Measurements from ENCODE around the gene CD320. TPM values are rescaled to one million over a fixed set of nuclear protein-coding genes. Genes with fewer than 3 reads are reported as not detected.
"Not testable (repeated sequence)": the region's sequence is repeated elsewhere in the genome, so short reads cannot be mapped to it uniquely, and the experiment has no call there.

The CD320 gene
- polyA plus RNA-seq (2013, experiment 1 of 2; ENCODE audit: insufficient read length): 62.0 TPM
- polyA plus RNA-seq (2013, experiment 2 of 2; ENCODE audit: insufficient read length): 32.5 TPM

- peak; percentile 90 for DNase-seq
These were observed at the start of gene CD320 for GRCh38 chr19:8307965-8308866. CD320 (minus strand) TSS chr19:8308358; CDS start chr19:8308290, 68 bp downstream.

- peak; percentile 27 for DNase-seq
These were observed 48.9 kb upstream of the CD320 start for GRCh38 chr19:8357007-8357521.

GRCh38 chr19:8355631-8356402 is 47.7 kb upstream of the CD320 start:
- peak; percentile 95 for DNase-seq

- DNase-seq: not testable (repeated sequence)
These were observed 44.7 kb upstream of the CD320 start for GRCh38 chr19:8352845-8353244.

- DNase-seq: peak; percentile 70
These were observed 44.1 kb upstream of the CD320 start for GRCh38 chr19:8352134-8352827.

- DNase-seq: peak; percentile 18
These were observed 41.6 kb upstream of the CD320 start for GRCh38 chr19:8349629-8350372.

- no peak for DNase-seq
These were observed 35.3 kb upstream of the CD320 start for GRCh38 chr19:8343483-8343844.

- peak; percentile 95 for DNase-seq
These were observed 34.7 kb upstream of the CD320 start, which contains the start of gene KANK3 for GRCh38 chr19:8342684-8343482. KANK3 (minus strand) TSS chr19:8343262; CDS start chr19:8337828, 5,434 bp downstream.

GRCh38 chr19:8342316-8342683 is 34.1 kb upstream of the CD320 start:
- no peak for DNase-seq

- DNase-seq: not testable (repeated sequence)
These were observed 33.3 kb upstream of the CD320 start for GRCh38 chr19:8341504-8341903.

GRCh38 chr19:8340341-8341096 is 32.4 kb upstream of the CD320 start:
- DNase-seq: no peak

- no peak for DNase-seq
These were observed 30.7 kb upstream of the CD320 start for GRCh38 chr19:8338835-8339234.

- DNase-seq: no peak
These were observed 29.6 kb upstream of the CD320 start for GRCh38 chr19:8337728-8338127.

- DNase-seq: no peak
These were observed 28.5 kb upstream of the CD320 start for GRCh38 chr19:8336660-8337059.

- DNase-seq: no peak
These were observed 28.0 kb upstream of the CD320 start for GRCh38 chr19:8336072-8336569.

- no peak for DNase-seq
These were observed 27.3 kb upstream of the CD320 start for GRCh38 chr19:8335343-8336071.

GRCh38 chr19:8334458-8335342 is 26.5 kb upstream of the CD320 start:
- peak; percentile 43 for DNase-seq

Measured in fibroblast of skin of back (primary cell).